HG02571 (cell line): Measurements from ENCODE around the gene ZNF445.
"Not testable (repeated sequence)": the region's sequence is repeated elsewhere in the genome, so short reads cannot be mapped to it uniquely, and the experiment has no call there.

Experiments
- ATAC-seq: cut with Tn5 transposase; IDR thresholded peaks from one replicate; pipeline ENCODE4 v1.9.1; 2021; ENCODE audit warnings: mild to moderate bottlenecking, moderate library complexity; ENCODE audit not compliant: unreplicated experiment

ZNF445 gene

DNA sequence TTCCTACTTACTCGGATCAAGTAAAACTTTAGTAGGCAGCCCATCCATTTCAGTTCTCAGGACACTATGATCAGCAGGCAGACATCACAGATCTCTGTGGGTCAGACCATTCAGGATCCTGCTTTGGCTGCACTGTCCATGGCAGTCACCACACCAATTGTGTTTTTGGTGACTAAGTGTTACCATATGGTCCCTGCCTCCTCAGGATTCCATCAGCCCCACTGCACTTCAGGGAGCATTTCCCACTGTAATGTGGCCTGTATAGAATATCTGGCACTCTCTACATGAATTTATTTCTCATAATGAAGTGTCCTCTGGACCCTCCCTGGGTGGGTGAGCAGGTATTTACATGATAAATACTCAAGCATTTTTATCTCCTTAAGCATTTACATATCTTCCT lies 41.3 kb downstream of the ZNF445 start:
- ATAC-seq, result no peak

DNA sequence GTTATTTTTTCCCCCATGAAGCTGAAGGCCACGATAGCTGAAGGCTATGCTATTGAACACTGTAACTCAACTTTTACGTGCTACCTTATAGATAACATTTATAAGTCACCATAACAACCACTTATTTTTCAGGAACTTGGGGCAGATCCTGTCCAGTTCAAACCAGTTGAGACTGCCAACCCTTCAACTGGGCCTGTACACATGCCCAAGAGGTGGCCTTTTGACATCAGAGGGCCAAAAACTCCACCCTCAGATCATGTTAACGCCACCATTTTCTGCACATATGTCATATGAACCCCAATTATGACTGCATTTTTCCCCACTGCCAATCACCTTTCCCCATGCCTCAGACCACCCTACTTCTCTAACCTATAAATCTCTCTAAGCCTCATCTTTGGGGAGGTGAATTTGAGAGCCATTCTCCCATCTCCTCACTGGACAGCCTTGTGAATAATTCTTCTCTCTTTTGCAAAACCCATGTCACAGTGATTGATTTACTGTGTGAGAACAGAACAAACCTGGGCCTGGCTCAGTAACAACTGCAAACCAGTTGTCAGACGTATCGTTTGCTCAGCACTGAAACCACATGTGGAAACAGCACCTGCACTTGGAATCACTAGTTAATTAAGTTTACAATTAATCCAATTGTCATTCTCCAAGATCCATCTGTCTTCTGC lies 42.5 kb downstream of the ZNF445 start:
- ATAC-seq, result no peak

DNA sequence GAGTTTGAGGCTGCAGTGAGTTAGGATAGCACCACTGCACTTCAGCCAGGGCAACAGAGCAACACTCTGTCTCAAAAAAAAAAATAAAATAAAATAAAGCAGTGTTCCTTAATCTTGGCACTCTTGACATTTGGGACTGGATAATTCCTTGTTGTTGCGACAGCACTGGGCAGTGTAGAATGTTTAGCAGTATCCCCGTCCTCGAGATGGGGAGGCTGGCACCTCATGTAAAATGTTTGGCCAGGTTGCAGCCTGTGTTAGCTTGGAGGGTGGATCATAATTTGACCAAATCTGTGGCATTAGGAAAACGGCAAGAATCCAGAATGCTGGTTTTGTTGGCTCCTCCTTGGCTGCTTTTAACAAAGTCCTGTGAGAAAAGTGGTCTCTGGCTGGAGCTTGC lies 47.0 kb downstream of the ZNF445 start:
- ATAC-seq, result no peak

DNA sequence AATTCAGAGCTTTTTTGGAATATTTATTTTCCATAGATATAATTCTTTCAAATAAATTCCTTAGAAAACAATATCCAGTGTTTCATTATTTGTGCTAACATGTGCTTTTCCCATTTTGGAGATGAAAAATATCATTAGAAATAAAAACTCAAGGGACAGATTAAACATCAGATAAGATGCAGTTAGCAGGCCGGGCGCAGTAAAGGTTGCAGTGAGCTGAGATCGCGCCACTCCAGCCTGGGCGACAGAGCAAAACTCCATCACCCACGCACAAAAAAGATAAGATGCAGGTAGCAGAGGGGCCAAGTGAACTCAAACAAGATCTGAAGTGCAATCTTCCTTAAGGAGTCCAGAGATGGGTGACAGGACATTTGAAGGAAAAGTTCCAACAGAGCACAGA lies 48.0 kb downstream of the ZNF445 start:
- ATAC-seq, result no peak

DNA sequence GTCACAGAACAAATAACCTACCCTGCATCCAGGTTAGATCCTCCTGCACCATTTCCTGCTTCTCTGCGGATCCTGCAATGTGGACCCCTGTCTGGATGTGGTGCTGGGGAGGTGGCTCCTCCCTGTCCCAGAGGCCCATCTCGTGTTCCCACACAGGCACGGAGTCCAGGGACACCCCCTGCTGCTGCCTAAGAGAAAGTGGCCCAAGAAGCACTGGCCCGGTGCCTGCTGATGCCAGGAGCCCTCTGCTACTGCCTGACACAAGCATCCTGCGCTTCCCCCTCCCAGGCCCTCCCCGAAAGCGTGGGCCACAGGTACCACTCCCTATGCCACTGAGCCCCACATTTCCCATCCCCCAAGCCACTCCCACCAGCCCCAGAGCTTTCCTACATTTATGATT lies 48.6 kb downstream of the ZNF445 start:
- no peak for ATAC-seq

DNA sequence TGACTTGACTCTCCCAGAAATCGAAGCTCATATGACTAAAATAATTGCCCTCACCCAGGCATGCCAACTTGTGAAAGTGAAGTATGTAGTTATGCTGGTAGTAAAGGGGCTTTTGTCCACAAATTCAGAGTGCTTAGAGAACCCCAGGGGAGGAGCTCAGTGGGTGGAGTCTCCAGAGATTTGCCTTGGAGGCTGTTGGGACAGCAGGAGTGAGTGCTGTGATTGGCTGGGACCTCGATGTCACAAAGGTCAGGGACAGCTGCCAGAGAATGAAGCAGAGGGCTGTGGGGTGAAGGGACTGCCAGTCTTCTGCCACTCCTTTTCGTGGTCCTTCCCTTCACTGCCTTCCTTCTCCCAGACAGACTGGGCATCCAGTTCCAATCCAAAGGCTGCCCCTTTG lies 49.8 kb downstream of the ZNF445 start:
- ATAC-seq, result no peak

DNA sequence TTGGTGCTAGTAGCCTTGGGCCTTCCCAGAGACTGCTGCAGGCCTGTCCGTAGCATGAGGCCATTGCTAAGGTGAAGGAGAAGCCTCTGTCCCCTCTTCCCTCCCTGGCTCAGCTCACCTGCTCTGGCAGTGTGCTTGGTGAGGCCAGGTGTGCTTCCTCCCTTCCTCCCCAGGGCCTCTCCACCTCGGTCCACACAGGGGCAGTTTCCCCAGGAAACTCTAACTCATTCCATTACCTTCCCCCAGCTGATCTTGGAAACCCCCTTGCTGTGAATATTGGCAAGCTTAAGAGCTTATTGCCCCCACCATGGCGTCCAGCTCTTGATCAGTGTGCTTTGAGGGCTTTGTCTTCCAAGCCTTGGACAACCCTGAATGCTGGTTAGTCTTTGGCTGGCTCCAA lies 52.7 kb downstream of the ZNF445 start:
- no peak for ATAC-seq

DNA sequence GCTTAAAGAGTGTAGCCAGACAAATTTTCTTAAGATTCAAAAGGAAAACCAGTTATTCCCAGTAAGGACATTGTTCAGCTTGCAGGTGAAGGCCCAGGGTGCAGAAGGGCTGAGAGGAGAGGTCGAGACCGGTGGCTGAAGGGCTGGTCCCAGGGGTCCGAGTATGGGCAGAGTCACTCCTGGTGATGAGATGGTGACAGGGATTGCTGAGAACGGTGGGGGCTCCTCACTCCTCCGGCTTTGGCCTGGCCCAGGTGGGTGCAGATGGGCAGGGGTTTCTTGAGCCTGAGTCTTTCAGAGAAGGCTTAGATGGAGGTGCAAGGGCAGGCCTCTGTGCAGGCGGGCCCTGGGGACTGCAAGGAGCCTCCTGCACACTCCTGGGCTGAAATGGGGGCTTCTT lies 56.2 kb downstream of the ZNF445 start:
- ATAC-seq, result no peak

DNA sequence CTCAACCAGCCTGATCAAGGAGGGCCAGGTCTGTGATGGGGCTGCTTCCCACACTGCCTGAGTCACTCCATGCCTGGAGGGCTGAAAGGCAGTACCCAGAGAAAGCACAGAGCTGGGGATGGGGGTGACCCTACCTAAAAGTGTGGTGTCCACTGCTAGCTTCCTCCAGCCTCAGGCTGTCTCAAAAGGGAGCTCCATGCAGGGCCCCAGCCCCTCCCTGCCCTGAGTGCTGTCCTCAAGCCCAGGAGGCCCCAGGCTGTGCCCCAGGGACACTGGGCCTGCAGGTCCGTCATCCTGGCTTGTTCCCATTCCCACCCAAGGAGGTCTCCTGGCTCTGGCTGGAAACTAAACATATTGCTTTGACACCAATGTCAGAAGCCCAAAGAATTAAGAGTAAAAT lies 56.8 kb downstream of the ZNF445 start:
- ATAC-seq, result no peak

DNA sequence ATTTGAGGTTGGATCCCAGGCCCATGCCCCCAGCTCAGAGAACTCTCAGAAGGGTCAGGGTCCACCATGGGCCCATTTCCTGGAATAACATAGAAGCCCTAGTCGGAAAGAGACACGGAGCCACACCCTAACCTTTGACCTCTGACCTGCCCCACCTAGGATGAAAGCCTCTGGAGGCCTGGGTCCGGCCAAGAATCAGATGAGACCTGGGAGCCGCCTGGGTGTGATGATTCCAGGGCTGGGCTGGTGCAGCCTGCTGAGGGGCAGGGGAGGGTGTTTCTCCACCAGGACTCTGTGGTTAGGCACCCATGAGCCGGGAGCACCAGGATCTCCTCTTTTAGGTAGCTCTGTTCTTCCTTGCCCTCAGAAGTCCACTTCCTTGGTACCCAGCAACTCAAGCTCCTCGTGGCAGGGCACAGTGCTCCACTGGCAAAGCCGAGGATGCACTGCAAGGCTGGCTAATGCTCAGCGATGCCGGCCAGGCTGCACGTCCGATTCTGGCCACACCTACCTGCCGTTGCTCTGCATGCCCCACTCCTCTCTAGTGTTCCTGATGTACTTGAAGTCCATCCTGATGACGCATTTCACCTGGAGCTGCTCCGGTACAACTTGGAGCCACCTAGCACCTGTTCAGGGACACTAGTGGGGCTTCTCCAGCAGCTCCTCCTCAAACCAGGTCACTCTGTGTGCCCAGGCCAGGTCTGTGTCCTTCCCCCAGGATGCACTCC lies 57.4 kb downstream of the ZNF445 start:
- ATAC-seq, result no peak

DNA sequence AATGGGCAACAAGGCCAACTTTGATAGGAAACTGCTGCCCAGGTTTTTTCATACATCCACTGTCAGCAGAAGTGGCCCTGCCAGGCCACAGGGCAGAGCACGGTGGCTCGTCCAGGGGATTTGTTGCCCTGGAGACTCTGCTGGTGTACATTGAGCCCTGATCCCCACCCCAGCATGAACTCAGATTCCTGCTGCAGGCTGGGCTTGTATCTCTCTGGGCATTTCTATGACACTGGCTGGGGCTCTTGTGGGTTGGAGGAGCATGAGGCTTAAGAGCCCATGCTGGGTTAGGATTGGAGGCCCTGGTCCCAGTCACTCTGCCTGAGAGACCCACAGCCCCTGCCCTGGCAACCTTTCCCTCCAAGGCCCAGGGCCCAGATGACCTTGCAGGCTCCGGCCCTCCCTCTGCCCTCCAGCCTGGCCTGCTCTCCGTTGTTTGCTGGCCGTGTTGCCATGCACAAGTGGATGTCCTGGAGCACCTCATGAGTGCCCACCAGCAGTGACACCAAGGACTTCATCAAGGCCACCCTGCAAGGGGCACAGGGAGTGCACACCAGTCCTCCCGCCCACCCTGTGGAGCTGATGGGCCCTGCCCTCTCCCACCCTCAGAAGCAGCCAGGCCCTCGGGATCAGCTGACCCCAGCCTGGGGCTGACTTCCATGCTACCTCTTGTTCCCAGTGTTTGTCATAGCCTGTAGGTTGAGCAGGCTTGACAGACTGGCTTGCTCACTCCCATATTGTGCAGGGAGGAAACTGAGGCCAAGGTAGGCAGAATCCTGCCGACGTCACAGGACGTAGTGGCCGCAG lies 58.2 kb downstream of the ZNF445 start:
- no peak for ATAC-seq

DNA sequence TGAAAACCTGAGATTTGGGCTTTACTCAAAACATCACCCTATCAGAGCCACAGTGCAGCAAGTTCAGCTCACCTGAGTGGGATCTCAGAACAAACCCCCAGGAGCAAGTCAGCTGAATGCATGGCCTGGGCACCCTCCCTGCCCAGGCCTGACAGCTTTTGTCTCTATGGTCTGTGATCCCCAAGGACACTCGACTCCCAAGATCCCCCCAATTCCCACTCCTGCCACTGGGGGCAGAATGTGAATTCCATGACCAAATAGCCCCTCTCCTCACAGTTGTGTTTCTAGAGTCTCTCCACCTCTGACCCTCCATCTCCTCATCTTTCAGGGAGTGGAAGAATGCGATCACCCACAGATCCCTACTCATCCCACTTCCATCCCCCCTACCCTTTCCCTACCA lies 58.9 kb downstream of the ZNF445 start:
- no peak for ATAC-seq

DNA sequence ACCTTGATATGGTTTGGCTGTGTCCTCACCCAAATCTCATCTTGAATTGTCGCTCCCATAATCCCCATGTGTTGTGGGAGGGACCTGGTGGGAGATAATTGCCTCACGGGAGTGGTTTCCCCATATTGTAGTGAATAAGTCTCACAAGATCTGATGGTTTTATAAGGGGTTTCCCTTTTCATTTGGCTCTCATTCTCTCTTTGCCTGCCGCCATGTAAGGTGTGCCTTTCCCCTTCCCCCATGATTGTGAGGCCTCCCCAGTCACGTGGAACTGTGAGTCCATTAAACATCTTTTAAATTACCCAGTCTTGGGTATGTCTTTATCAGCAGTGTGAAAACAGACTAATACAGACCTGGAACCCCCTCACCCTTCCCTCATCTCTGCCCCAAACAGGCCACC lies 59.4 kb downstream of the ZNF445 start:
- ATAC-seq, result not testable (repeated sequence)

DNA sequence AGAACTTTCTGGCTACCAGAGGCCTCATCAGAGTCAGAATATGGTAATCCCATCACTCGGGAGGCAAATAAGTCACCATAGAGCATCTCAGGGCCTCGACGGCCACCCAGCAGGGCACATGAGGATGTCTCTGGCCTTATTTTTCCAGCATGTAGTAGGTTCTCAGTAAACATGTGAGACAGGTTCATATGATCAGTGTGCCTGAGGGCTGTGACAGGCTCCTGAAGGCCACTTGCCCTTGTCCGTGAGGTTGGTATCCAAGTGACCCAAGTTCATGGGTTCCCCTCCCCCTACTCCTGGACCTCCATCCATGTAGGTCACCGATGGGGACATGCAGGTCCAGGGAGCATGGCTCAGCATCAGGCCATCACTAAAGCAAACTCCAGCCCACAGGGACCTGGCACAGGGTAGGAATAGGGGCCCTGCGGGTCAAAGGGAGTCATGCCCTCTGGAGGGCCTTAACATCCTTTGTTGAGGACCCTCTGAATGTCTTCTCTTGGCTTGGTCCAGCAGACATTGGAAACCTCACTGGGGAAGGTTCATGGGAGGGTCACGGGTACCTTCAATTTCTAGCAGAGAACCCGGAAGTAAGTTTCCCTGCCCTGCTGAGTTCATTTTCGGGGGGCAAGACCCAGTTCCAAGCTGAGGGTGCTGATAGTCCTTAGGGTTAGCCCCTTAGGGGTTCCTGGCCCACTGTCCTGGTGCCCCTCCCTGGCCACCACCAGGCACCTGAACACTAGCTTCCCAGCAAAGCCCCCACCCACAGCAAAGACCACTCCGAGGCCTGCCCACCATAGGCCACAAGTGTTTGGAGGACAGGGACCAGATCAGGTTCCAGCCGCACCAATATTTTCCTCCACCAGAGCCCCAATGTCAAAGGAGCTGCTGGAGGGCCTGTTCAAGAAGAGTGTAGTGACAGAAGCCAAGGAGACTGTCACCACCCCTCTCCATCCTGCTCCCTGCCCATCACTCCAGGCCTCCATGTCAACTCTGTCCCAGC lies 61.1 kb downstream of the ZNF445 start:
- ATAC-seq, result no peak

DNA sequence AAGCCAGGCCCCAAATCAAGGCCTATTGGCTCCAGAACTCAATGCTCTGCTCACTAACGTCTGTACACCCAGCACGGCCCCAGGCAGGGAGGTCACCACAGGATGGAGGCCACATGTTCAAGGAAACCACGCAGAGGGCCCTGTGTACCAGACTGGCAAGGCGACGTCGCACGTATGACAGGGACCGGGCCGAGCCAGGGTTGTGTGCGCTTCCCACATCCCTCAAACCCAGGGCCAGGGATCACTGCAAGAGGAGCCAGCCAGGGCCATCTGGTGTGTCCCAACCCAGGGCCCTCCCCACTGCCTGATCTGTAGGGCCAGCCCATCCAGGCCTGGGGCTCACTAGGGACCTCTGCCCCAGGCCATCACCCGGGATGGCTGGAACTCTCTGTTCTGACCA lies 62.0 kb downstream of the ZNF445 start:
- ATAC-seq, result no peak

DNA sequence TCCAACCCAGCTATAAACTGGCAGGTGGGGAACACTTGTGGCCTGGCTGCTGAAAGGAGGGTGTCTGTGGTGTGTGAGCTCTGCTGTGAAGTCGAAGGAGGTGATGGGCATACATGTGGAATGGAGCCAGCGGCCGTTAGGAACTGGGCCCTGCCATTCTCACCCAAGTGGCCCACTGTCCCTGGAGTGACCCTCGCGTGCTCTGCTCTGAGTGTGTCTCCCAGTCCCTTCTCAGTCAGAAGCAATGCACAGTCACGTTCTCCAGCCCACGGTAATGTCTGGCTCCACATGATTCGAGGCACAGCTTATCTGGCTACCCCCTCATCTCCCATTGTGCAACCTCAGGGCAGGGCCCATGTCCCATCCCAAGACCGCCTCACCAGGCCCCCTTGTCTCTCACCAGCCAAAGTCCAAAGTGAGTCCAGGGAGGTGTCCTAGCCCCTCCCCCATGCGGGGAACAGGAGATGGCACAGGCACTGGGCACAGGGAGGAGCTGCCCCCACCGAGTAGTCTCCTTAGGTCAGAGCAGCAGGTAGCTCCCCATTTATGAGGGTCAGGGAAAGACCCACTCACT lies 62.9 kb downstream of the ZNF445 start:
- ATAC-seq, result no peak

DNA sequence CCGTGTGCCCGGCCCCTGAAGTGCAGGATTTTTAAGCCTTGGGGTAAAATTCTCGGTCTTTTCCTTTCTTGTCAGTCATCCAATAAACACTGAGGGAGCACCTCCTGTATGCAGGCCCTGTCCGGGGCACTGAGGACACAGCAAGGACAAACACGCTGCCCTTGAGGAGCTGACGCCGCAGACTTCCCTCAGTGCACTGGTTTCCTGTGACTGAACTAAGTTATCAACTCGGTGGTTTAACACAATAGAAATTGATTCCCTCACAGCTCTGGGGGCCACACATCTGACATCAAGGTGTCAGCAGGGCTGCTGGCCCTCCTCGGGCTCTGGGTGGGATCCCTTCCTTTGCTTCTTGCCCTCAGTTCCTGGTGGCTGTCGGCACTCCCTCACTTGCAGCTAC lies 65.1 kb downstream of the ZNF445 start:
- no peak for ATAC-seq

DNA sequence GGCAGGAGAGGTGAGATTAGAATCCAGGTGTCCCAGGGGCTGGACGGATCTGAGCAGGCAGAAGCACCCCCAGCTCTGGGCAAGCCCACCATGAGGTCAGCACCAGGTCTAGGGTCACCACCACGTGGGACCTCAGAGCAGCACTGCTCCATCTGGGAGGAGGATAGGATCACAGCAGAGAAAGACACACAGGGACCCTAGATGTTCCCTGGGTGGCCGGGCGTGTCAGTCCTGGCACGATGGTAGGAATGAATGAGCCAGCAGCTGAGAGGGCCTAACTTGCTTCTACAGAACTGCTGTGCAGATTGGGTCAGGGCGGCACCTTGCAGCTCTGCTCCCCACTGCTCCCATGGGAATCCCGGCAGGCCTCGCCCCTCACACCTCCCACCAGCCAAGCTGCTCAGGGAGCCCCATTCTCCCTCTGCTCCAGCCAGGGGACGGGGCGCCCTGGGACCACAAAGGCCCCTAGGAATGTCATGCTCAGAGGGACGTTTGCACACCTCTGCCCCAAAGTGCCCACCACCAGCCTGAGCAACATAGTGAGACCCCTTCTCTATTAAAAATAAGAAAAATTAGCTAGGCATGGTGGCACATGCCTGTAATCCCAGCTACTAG lies 66.3 kb downstream of the ZNF445 start:
- no peak for ATAC-seq

DNA sequence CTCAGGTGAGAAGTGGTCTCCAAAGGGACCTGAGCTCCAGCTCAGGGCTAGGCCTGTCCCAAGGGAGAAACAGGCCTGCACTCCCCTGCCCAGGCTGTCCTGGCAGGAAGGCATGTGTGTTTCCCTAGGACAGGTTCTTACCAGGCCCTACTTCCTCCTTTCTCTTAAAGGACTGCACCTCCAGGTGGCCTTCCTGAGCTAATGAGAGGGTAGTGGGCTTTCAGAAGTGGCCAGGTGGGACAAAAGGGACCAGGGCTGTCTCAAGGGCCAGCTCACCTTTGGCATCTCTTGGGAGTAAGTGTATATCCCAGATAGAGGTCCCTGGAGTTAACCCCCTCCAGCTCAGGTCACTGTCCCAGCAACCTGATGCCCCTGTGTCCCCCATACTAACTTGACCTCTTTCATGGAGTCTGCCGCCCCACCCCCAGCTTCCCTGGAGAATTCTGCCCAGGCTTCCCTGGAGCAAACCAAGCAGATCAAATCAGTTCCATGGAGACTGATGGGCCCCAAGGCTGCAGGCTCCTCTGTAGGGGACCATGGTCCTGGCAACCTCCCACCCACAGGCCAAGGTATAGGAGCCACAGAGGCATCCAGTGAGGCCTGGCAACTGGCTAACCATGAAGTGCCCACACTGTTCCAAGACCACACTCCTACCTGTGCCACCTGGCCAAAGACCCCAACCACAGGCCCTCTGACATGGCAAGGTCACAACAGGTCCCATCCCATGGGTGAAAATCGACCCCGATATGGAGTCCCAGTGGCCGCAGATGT lies 67.6 kb downstream of the ZNF445 start:
- ATAC-seq, result no peak
